ENCODE data around the gene AGAP3.

AGAP3 gene

DNA sequence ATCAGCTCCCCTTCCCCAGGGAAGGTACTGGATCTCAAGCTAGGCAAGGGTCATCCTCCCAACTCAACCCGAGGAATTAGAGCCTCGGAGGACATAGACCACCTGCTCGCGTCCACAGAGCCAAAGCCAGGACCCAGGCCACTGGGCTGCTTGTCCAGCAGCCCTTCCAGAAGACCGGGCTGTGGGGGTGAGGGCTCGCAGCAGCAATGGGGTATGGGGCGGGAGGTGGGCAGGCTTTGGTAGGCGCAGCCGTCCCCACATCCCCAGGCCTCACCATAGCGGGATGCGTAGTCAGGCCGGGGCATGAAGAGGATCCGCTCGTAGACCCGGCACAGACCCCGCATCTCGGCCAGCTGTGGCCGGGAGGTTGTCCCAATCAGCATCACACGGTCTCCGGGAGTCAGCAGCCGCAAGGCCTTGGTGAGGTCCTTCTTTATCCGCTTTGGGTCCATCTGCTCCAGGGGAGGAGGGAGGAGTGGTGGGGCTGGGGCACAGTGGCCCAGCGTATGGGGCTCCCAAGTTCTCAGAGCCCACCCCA is 105.8 kb downstream of the AGAP3 start:
- no peak for DNase-seq

DNA sequence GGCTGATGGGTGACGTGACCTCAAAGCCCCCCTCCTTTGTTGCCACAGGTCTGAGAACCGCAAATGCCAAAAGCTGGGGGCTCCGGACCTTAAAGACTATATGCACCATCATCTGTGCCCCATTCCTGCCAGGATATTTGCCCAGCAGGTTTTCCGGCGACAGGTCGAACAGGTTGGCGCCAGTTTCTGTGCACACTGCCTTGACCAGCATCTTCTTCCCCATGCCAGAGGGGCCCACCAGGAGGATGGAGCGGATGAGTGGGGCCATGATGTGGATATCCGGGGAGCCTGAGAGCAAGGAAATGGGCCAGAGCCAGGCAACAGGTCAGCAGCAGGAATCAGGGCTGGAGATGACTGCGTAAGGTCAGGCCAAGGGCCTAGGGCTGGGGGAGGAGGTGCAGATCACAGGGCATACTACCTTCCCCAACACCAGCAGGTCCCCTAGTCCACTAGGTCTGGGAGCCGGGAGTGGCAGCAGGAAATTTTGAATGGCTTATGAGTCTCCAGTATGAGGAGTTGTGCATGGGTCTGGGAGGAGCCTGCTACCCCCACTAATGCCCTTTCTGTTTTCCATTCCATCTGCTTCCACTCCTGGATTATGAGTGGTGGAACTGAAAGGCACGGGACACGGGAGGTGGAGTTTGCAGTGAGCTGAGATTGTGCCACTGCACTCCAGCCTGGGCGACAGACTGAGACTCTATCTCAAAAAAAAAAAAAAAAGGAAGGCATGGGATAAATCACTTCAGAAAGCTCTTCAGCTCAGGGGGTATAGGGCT is 107.1 kb downstream of the AGAP3 start:
- DNase-seq = no peak
